Stimulated activated CD8-positive, alpha-beta memory T cell treated with anti-CD3 and anti-CD28 coated beads, Interleukin-15, amount 100 ng/mL, for 48 hours (primary cell): Measurements from ENCODE around the gene FDXACB1.

Source experiments
- DNase-seq, 2 donors: peaks; one replicate each; pipeline ENCODE4 v3.0.0-alpha.2; 2020; ENCODE audit warnings: low read depth in 2 of 2

The FDXACB1 gene, protein sequence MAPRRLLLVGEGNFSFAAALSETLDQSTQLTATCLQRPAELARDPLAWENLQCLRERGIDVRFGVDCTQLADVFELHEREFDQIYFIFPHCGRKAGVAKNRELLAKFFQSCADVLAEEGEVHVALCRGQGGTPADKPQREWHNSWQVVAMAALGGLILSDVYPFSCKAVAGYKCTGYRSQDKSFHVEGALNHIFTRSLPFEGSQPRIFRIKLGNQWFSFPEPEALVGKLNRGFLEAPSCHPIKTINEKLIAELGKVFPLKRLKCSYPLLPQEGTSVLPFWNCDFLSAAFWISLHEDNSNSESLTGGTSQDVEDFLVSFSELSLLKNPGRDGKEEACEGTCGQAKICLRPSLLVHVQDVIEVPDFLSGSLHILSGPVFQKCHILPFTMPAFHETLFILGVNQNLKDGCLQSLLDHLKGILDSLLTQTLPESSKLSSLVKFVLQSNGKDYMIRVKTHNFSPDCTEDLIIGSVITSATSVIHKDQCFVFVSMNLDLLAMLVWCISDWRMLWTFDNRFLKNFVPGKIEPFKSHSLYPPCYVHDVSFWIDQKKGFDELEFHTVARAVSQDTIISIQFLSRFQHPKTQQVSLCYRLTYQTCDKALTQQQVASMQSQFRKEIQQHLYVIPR

DNA sequence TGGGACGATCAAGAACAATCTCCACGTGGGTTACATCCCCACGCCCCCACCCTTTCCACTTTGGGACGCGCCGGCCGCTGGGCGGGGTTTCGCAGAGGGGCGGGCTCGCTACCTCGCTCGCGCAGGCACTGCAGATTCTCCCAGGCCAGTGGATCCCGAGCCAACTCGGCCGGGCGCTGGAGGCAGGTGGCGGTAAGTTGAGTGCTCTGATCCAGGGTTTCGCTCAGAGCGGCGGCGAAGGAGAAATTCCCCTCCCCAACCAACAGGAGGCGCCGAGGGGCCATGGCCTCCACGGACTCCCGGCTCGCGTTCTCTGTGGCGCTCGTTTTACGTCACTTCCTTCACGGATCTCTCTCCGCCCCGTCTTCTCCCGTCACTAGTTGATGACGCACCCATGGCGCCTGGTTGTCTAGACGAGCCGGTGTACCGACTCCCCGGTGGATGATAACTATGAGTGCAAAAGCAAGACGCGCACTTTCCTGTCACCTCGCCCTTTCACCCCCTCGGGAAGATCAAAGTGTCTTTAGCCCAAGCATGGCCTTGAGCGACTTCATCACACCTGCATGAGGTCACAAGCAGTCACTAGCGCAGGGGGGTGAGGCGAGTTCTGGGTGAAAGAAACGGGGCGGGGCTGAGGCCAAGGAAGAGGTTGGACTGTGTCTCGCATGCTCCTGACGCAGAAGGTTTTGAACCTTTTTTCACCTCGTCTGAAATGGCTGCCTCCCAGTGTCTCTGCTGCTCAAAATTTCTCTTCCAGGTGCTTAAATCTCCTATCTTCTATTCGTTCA, at the start of gene FDXACB1, which contains the start of gene CFAP68:
TSS of gene FDXACB1 (minus strand) at position 317 of the 788 bp plus-strand sequence. CDS start at position 284, 33 bp downstream.
TSS of gene CFAP68 (plus strand) at position 693 of the 788 bp plus-strand sequence. CDS start at position 713, 20 bp downstream.
- peak; percentile 88 to 91 for DNase-seq

DNA sequence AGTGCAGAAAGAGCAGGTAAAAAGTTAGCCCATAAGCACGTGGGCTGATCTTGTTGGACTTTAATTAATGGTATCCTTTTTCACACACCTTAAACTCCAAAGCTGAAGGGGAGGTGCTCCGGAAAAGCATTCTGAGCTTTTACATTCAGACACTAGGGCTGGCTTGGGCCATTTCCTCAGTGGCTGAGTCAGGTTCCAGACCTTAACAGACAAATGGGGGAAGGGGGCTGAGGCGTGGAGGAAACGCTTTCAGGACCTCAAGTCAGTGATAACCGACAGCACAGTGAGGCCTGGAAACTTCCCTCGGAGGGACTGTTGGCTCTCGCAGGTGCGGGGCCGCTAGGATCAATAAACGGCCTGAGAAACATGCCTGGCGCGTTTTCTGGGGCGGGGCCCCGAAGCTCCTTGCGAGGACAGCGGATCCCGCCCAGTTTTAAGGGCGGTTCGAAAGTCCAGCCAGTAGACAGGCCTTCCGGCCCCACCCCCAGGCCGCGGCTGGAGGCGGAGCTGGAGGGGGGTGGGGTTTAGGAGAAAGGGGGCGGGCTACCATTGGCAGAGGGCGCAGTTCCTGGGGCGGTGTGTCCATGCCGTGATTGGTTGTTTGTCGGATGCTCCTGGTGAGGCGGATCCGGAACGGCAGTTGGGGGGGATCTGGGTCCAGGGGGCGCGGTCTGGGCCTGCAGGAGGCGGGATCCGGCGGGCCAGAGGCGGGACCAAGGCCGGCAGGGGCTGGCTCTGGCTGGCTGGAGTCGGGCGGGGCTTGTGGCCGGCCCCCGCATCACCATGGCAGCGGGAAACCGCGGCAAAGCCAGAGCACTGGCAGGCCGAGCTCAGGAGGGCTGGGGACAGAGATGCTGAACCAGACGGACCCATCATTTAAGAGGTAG, 47.8 kb upstream of the FDXACB1 start:
- DNase-seq, result peak; percentile 92 to 96

DNA sequence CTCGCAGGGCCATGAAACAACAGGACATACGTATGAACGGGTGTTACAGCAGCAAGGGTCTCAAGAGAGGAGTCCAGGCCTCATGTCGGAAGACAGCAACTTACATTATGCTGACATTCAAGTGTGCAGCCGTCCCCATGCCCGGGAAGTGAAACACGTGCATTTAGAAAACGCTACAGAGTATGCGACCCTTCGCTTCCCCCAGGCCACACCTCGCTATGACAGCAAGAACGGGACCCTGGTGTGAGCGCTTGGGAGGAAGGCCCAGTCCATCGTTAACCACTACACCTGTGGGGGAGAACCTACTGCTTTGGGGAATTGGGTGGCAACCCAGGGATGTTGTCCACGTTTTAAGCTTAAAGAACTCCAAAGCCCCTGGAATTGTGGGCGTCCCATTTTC, 47.0 kb upstream of the FDXACB1 start:
- no peak for DNase-seq

DNA sequence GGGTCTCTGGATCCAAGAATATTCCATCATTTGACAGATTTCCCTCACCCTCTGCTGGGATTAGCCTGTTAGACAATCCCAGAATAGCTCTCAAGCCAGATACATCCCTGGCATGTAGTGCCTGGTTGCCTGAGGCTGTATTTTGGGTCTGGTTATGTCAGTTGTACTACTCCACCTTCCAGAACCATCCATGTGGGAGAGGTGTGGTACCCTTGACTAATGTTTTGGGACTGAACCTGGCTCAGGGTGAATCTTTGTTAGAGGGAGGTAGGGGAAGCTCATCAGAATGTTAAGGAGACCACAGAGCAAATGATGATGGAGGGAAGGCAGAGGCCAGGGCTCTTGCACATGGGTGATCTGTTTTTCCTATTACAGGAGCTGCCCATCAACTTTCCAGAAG, 45.0 kb upstream of the FDXACB1 start:
- no peak for DNase-seq

DNA sequence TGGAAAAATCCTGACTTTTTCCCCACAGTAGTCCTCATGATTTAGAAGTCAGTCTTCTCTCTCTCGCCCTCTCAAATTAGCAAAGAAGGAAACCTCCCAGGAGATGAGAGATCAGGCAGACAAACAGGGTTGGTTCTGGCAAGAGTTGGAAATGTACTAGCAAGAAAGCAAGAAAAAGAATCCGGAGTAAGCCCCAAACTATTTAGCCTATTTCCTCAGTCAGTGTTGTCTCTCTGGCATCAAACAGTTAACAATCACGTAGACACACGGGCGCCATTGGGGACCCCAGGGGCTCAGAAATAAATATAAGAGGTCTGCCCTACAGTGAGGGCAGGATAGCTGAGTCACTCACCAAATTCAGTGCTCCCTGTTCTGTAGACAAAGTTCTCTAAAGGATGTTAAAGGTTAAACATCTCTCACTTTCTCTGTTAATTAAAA, 44.4 kb upstream of the FDXACB1 start:
- no peak for DNase-seq

DNA sequence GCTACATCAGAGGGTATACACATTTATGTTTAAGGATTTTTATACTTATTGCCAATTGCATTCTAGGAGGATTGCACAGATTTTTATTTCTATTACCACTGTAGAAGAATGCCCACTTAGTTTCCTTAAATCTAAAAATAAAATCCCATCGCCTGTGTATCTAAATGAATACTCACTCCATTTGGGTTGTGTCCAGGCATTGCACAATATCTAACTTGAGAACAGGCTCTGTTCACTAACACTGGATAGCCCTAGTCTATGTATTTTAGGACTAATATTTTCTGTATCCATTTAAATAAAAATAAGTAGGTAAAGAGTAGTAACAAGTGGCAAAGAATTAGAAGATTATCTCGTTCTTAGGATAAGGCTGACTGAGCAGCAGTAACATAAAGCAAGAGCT, 43.8 kb upstream of the FDXACB1 start:
- DNase-seq, result no peak

DNA sequence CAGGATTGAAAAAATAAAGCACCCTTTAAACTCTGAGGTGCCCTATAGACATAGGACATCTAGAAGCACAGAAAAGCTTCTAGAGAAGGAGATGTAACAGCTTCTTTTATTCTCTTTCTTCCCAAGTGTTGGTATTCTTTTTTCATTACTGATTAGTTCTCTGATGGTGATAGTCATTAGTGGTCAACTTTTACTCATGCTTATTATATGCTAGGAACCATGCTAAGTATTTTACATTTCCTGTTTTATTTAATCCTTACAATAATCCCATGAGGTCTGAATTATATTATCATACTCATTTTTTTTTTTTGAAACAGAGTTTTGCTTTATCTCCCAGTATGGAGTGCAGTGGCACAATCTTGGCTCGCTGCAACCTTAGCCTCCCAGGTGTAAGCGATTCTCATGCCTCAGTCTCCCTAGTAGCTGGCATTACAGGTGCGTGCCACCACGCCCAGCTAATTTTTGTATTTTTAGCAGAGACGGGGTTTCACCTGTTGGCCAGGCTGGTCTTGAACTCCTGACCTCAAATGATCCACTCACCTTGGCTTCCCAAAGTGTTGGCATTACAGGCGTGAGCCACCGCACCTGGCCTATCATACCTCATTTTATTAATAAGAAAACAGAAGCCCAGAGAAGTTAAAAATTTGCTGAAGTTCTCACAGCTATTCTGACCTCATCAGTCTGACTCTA, 42.7 kb upstream of the FDXACB1 start:
- DNase-seq, result no peak

DNA sequence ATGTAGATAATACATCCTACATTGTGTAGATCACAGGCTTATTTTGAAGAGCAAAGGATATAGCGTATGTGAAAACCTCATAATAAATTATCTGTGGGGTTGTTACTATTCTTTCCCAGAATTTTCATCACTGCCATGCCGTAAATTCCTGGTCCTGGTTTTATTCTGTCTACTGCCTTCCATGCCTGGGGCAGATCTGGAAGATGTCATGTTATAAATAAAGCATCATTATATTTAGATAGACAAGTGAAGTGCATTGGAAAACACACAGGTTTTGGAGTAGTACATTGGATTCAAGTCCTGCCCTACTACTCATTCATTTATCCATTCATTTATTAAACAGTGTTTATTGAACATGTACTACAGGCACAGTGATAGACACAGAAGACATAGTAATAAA, 41.9 kb upstream of the FDXACB1 start:
- DNase-seq, result no peak

DNA sequence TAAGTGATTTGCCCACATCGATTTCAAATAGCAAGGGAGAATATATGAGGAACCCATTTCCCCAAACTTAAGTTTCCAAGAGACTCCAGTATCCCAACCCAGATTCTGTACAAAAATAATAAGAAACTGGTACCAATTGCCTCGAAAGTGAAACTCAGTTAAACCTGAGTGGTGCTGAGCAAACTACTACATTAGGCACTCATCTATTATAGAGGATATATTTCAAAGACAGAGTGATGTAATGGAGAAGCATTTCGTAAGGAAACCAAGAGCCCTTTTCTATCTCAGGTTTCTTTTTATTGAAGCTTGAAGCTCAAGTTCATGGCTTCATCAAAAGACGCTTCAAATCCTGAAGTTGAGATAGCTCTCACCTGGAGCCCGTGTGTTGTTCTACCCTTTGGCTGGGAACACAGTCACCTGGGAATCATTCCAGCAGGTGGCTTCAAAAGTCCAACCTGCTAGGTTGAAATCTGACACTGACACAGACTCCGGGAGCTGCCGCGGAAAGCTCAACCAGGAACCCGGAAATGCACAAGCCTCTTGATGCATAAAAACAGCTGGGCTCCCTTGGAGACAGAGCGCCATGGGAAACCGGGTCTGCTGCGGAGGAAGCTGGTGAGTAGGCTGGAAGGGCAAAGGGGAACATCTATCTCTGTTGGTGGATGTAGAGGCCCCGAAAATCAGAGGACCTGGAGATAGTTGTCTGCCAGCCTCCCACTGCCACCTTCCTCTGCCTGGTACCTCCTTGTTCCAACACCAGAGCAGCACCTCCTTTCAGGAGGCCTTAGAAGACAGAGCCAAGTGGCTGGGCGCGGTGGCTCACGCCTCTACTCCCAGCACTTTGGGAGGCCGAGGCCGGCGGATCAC, 39.7 kb upstream of the FDXACB1 start, which contains the start of gene C11orf52:
TSS of gene C11orf52 (plus strand) at position 524 of the 867 bp plus-strand sequence. CDS start at position 584, 60 bp downstream.
- DNase-seq, result no peak

DNA sequence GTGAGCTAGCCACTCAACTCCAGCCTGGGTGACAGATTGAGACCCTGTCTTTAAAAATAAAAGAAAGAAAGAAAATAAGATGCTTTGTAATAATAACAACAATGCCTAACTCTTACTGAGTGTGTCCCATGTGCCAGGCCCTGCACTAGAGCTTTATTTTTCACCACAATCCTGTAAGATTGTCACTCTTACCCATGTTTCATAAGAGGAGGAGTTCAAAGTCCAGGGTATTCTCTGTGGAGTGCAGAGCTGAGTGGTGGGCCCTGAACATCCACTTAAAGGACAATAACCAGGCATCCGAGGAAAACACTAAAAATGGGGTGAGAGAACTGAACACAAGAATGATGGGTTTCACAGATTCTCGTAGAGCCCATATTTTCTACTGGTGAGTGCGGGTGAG, 38.8 kb upstream of the FDXACB1 start:
- DNase-seq, result no peak

DNA sequence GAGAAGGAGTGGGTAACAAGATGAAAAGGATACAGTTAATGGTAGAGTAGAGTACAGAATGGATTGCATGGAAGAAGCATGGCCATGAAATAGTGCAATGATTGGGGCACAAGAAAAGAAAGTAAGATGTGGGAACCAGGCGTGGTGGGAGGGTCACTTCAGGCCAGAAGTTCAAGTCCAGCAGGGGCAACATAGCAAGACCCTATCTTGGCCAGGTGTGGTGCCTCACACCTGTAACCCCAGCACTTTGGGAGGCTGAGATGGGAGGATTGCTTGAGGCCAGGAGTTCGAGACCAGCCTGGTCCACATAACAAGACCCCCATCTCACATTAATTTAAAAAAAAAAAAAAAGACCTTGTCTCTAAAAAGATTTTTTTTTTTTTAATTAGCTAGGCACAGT, 38.3 kb upstream of the FDXACB1 start:
- no peak for DNase-seq

DNA sequence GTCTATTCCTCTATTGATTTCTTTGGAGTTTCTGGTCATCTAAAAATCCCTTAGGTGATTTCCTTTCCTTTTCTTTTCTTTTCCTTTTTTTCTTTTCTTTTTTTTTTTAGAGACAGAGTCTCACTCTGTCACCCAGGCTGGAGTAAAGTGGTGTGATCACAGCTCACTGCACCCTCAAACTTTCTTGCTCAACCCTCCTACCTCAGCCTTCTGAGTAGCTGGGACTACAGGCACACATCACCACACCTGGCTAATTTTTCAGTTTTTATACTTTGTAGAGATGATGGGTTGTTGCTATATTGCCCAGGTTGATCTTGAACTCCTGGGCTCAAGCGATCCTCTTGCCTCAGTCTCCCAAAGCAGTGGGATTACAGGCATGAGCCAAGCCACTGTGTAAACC, 37.8 kb upstream of the FDXACB1 start:
- DNase-seq, result no peak

DNA sequence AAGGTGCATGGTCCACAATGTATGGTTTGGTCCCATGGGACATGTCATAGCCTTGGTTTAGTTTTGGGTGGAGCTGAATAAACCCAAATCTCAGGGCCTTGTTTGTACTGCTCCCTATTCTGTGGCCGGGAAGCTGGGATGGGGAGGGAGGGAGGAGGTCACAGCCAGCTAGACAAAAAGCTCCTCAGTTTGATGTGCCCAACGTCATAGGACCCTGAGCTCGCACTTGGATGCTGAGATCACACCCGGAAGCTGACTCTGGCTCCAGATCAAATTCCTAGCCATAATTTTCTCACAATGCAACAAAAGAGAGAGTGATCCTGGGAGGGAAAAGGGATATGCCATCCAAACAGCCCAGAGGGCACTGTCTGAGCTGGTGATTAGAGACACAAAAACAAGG, 35.0 kb upstream of the FDXACB1 start:
- DNase-seq, result no peak

DNA sequence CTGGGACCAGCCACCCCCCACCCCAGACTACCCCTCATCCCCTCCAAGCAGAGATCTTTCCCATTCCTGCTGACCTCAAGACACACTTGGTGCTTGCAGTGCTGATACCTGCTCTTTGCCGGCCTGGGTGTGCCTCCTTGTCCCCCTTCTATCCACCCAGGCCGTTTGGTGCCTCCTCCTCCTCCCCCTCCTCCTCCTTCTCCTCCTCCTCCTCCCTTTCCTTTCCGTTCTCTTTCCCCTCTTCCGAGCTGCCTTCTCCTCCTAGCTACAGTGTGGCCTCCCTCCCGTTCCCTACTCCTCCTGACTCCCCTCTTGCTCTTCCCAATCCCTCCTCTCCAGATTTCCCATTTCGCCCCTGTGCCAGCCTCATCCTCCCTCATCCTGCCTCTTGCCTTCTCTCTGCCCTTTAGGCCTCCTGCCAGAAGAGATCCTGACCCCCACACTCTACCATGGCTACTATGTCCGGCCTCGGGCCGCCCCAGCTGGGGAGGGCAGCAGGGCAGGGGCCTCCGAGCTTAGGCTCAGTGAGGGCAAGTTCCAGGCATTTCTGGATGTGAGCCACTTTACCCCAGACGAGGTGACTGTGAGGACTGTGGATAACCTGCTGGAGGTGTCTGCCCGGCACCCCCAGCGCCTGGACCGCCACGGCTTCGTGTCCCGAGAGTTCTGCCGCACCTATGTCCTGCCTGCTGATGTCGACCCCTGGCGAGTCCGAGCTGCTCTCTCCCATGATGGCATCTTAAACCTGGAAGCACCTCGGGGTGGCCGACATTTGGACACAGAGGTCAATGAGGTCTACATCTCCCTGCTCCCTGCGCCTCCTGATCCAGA, 34.3 kb upstream of the FDXACB1 start:
- no peak for DNase-seq

DNA sequence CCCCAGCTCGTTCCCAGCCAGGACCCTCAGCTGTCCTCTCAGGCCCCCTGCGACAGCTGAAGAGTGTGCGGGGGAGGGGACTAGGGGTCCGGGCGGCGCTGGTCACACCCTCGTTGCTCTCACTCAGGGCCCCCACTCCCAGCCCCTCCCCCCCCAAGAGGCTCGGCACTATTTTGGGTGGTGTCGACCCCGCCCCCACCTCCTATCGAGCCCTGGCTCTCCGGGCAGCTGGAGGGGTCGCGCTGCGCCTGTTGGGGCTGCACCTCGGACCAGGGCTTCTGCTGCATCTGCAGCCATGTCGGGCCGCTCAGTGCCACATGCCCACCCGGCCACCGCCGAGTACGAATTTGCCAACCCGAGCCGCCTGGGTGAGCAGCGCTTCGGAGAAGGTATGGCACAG, 33.6 kb upstream of the FDXACB1 start, which contains the start of gene HSPB2:
TSS of gene HSPB2 (plus strand) at position 200 of the 400 bp plus-strand sequence. CDS start at position 296, 96 bp downstream.
- DNase-seq, result no peak

DNA sequence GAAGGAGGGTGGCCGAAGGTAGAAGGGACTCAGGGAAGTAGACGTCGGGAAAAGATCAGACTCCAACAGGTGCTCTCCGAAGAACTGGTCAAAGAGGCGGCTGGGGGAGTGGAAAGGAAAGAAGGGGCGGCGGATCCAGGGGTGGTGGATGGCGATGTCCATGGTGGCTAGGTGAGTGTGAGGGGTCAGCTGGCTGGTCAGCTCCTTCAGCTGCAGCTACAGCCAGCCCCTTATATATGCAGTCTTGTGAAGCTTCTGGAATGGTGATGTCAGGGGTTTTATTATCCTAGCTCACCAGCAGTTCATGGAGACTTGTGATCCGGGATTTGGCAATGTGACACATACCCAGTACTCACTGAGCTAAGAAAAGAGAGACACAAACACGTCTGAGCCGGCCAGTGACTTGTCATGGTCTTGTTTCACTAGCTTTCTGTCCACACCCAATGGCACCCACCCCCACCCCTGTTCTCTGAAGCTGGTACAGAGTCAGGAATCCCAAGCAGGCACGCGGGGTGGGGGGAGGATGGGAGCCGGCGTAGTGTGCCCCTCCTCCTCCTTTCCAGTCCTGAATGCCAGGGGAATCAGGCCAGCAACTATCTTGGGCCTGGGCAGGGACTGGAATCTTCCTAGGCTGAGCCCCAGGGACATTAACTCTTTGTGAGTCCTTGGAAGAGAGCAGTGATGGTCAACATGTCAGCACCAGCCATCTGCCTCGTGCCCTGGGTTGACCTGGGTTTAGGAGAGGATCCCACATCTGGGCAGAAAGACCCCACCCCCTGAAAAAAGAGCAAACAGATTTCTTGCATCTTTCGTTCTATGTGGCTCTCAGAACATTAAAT, 32.8 kb upstream of the FDXACB1 start, which contains the start of gene CRYAB:
TSS of gene CRYAB (minus strand) at position 208 of the 839 bp plus-strand sequence. CDS start at position 162, 46 bp downstream.
- DNase-seq, result no peak
